Activated CD4-positive, alpha-beta T cell treated with anti-CD3 and anti-CD28 coated beads, Interleukin-2, amount 10 ng/mL, durations not matched to agents 24 days and 14 days (primary cell): ENCODE measurements around the gene FGB. TPM values are rescaled to one million over a fixed set of nuclear protein-coding genes. Genes with fewer than 3 reads are reported as not detected.
"Not testable (repeated sequence)": the region's sequence is repeated elsewhere in the genome, so short reads cannot be mapped to it uniquely, and the experiment has no call there.

Experiments used
- DNase-seq: peaks from one replicate; pipeline ENCODE4 v3.0.0; 2022
- H3K27ac Mint-ChIP-seq: one replicate; pipeline ENCODE4 v1.8.0; 2022; ENCODE audit warnings: mild to moderate bottlenecking, mixed read lengths
- H3K27me3 Mint-ChIP-seq: one replicate; pipeline ENCODE4 v1.8.0; 2022; ENCODE audit warnings: mixed read lengths
- H3K36me3 Mint-ChIP-seq: one replicate; pipeline ENCODE4 v1.8.0; 2022; ENCODE audit warnings: low read depth, mild to moderate bottlenecking, mixed read lengths
- H3K4me1 Mint-ChIP-seq: one replicate; pipeline ENCODE4 v1.8.0; 2021; ENCODE audit warnings: mixed read lengths
- H3K4me3 Mint-ChIP-seq: one replicate; pipeline ENCODE4 v1.8.0; 2022; ENCODE audit warnings: mild to moderate bottlenecking, moderate library complexity, mixed read lengths
- H3K9me3 Mint-ChIP-seq: one replicate; pipeline ENCODE4 v1.8.0; 2021; ENCODE audit warnings: mixed read lengths
- intact Hi-C: fragments of 100-400 bp; cut with micrococcal nuclease; formaldehyde crosslinking; loops from one replicate; pipeline ENCODE4 v1.15.1; 2023
- total RNA-seq: library from RNA; stranded (reverse); gene quantifications from 2 replicates; pipeline ENCODE4 v1.2.3, GENCODE V29; 2022

FGB gene
- total RNA-seq, 1 donor from 2014 or later = not detected

GRCh38 chr4:154594343-154594742, 31.5 kb downstream of the FGB start:
- intact Hi-C loops, DNase-seq, H3K27ac Mint-ChIP-seq, H3K9me3 Mint-ChIP-seq, H3K4me3 Mint-ChIP-seq, H3K36me3 Mint-ChIP-seq, H3K4me1 Mint-ChIP-seq: not testable (repeated sequence)
- peaks cover 13% of the 10 kb centered on the region for H3K27me3 Mint-ChIP-seq

- H3K27me3 Mint-ChIP-seq = peaks cover 11% of the 10 kb centered on the region
- H3K36me3 Mint-ChIP-seq = no peaks in the 10 kb centered on the region
- intact Hi-C loops = no loop called here
- no peak overlapping the region for H3K27ac Mint-ChIP-seq
- no peak overlapping the region for H3K4me3 Mint-ChIP-seq
- no peaks in the 10 kb centered on the region for H3K9me3 Mint-ChIP-seq
- no peaks in the 10 kb centered on the region for H3K4me1 Mint-ChIP-seq
- no peak for DNase-seq
Measured at GRCh38 chr4:154595807-154596206, 33.0 kb downstream of the FGB start.

GRCh38 chr4:154597281-154597680, 34.5 kb downstream of the FGB start:
- H3K4me3 Mint-ChIP-seq, H3K36me3 Mint-ChIP-seq, H3K4me1 Mint-ChIP-seq, DNase-seq, H3K9me3 Mint-ChIP-seq, intact Hi-C loops, H3K27ac Mint-ChIP-seq: not testable (repeated sequence)
- H3K27me3 Mint-ChIP-seq = peaks cover 17% of the 10 kb centered on the region

- H3K9me3 Mint-ChIP-seq = no peaks in the 10 kb centered on the region
- peaks cover 17% of the 10 kb centered on the region for H3K27me3 Mint-ChIP-seq
- intact Hi-C loops = no loop called here
- no peak overlapping the region for H3K4me3 Mint-ChIP-seq
- H3K27ac Mint-ChIP-seq = no peak overlapping the region
- DNase-seq = no peak
- no peaks in the 10 kb centered on the region for H3K36me3 Mint-ChIP-seq
- no peaks in the 10 kb centered on the region for H3K4me1 Mint-ChIP-seq
Measured at GRCh38 chr4:154597798-154598774, 35.3 kb downstream of the FGB start.

GRCh38 chr4:154602404-154603020, 39.7 kb downstream of the FGB start:
- Mint-ChIP-seq H3K36me3 (no peaks in the 10 kb centered on the region), H3K4me3 (no peak overlapping the region), H3K4me1 (no peaks in the 10 kb centered on the region), H3K27me3 (peaks cover 23% of the 10 kb centered on the region), H3K27ac (no peak overlapping the region), H3K9me3 (no peaks in the 10 kb centered on the region)
- intact Hi-C loops = no loop called here
- no peak for DNase-seq

- H3K27ac Mint-ChIP-seq = no peak overlapping the region
- no peaks in the 10 kb centered on the region for H3K4me1 Mint-ChIP-seq
- no peak for DNase-seq
- no peaks in the 10 kb centered on the region for H3K36me3 Mint-ChIP-seq
- no peaks in the 10 kb centered on the region for H3K9me3 Mint-ChIP-seq
- no peak overlapping the region for H3K4me3 Mint-ChIP-seq
- peaks cover 27% of the 10 kb centered on the region for H3K27me3 Mint-ChIP-seq
- intact Hi-C loops = no loop called here
Measured at GRCh38 chr4:154603033-154603943, 40.5 kb downstream of the FGB start.

- intact Hi-C loops = no loop called here
- Mint-ChIP-seq H3K36me3 (no peaks in the 10 kb centered on the region), H3K9me3 (no peaks in the 10 kb centered on the region), H3K4me1 (no peaks in the 10 kb centered on the region), H3K27ac (no peak overlapping the region), H3K27me3 (peaks cover 36% of the 10 kb centered on the region), H3K4me3 (no peak overlapping the region)
- no peak for DNase-seq
Measured at GRCh38 chr4:154604696-154605200, 41.9 kb downstream of the FGB start.

- peaks cover 36% of the 10 kb centered on the region for H3K27me3 Mint-ChIP-seq
- H3K4me3 Mint-ChIP-seq = no peak overlapping the region
- no peak overlapping the region for H3K27ac Mint-ChIP-seq
- no peaks in the 10 kb centered on the region for H3K4me1 Mint-ChIP-seq
- intact Hi-C loops = no loop called here
- H3K9me3 Mint-ChIP-seq = no peaks in the 10 kb centered on the region
- no peak for DNase-seq
- H3K36me3 Mint-ChIP-seq = no peaks in the 10 kb centered on the region
Measured at GRCh38 chr4:154606728-154607723, 44.2 kb downstream of the FGB start.

- Mint-ChIP-seq H3K36me3 (no peaks in the 10 kb centered on the region), H3K27me3 (peaks cover 41% of the 10 kb centered on the region), H3K27ac (no peak overlapping the region), H3K4me1 (no peaks in the 10 kb centered on the region), H3K4me3 (no peak overlapping the region), H3K9me3 (no peaks in the 10 kb centered on the region)
- no peak for DNase-seq
- intact Hi-C loops = no loop called here
Measured at GRCh38 chr4:154608361-154609252, 45.8 kb downstream of the FGB start.

- no peaks in the 10 kb centered on the region for H3K4me1 Mint-ChIP-seq
- intact Hi-C loops = no loop called here
- H3K36me3 Mint-ChIP-seq = no peaks in the 10 kb centered on the region
Measured at GRCh38 chr4:154609532-154609931, 46.7 kb downstream of the FGB start.

GRCh38 chr4:154610582-154610981, 47.8 kb downstream of the FGB start:
- Mint-ChIP-seq H3K4me1 (no peaks in the 10 kb centered on the region), H3K27me3 (peaks cover 42% of the 10 kb centered on the region), H3K9me3 (no peaks in the 10 kb centered on the region), H3K4me3 (no peak overlapping the region), H3K27ac (no peak overlapping the region), H3K36me3 (no peaks in the 10 kb centered on the region)
- intact Hi-C loops = no loop called here
- DNase-seq = no peak

More at GRCh38 chr4:154609532-154609931, 46.7 kb downstream of the FGB start:
- H3K27me3 Mint-ChIP-seq = peaks cover 45% of the 10 kb centered on the region
- no peak overlapping the region for H3K4me3 Mint-ChIP-seq
- no peaks in the 10 kb centered on the region for H3K9me3 Mint-ChIP-seq
- no peak overlapping the region for H3K27ac Mint-ChIP-seq
- DNase-seq = no peak

- H3K9me3 Mint-ChIP-seq = peaks cover under 1% of the 10 kb centered on the region
- peaks cover 38% of the 10 kb centered on the region for H3K27me3 Mint-ChIP-seq
- intact Hi-C loops = no loop called here
- H3K36me3 Mint-ChIP-seq = no peaks in the 10 kb centered on the region
- no peak overlapping the region for H3K4me3 Mint-ChIP-seq
- peaks cover 5% of the 10 kb centered on the region for H3K4me1 Mint-ChIP-seq
- no peak for DNase-seq
- no peak overlapping the region for H3K27ac Mint-ChIP-seq
Measured at GRCh38 chr4:154611833-154612232, 49.0 kb downstream of the FGB start.
